KMS-11 (cell line): ENCODE data around the gene PHF21A.

ENCODE experiments used
- H2AFZ ChIP-seq: fragments of 200-600 bp; sonication (generic); 2 replicates; pipeline ENCODE4 v1.6.1; 2016; ENCODE audit warnings: antibody characterized with exemption, mixed run types, low read depth
- H3K27ac ChIP-seq: fragments of 200-600 bp; sonication (generic); 2 replicates; pipeline ENCODE4 v1.6.1; 2016; ENCODE audit warnings: mild to moderate bottlenecking, mixed run types
- H3K27me3 ChIP-seq: fragments of 200-600 bp; sonication (generic); 2 replicates; pipeline ENCODE4 v1.6.1; 2017; ENCODE audit warnings: mild to moderate bottlenecking, low read depth, mixed run types, moderate library complexity; ENCODE audit not compliant: insufficient read depth
- H3K36me3 ChIP-seq: fragments of 200-600 bp; sonication (generic); 2 replicates; pipeline ENCODE4 v1.6.1; 2017; ENCODE audit warnings: mild to moderate bottlenecking, mixed run types; ENCODE audit not compliant: insufficient read depth
- H3K4me1 ChIP-seq: fragments of 200-600 bp; sonication (generic); 2 replicates; pipeline ENCODE4 v1.6.1; 2016; ENCODE audit warnings: mild to moderate bottlenecking, low read depth, mixed run types; ENCODE audit not compliant: poor library complexity, severe bottlenecking
- H3K4me2 ChIP-seq: fragments of 200-600 bp; sonication (generic); 2 replicates; pipeline ENCODE4 v1.7.0; 2016; ENCODE audit warnings: mild to moderate bottlenecking, mixed run types
- H3K4me3 ChIP-seq: fragments of 200-600 bp; sonication (generic); IDR thresholded peaks from 2 replicates; pipeline ENCODE4 v1.6.1; 2017; ENCODE audit warnings: low read depth, low read length, mixed read lengths; ENCODE audit not compliant: insufficient read depth
- H3K79me2 ChIP-seq: fragments of 200-600 bp; sonication (generic); 2 replicates; pipeline ENCODE4 v1.6.1; 2016; ENCODE audit warnings: low read depth, mixed run types; ENCODE audit not compliant: insufficient read depth
- H3K9ac ChIP-seq: fragments of 200-600 bp; sonication (generic); 2 replicates; pipeline ENCODE4 v1.6.1; 2016; ENCODE audit warnings: mild to moderate bottlenecking, mixed run types
- H4K20me1 ChIP-seq: fragments of 200-600 bp; sonication (generic); 2 replicates; pipeline ENCODE4 v1.6.1; 2016; ENCODE audit warnings: mild to moderate bottlenecking, mixed run types; ENCODE audit not compliant: insufficient read depth
- CTCF ChIP-seq: fragments of 200-600 bp; sonication (generic); conservative IDR thresholded peaks from 2 replicates; pipeline ENCODE4 v1.6.1; 2017; ENCODE audit warnings: low read depth, mild to moderate bottlenecking, antibody characterized with exemption, low read length, moderate library complexity, mixed read lengths

Gene PHF21A

DNA sequence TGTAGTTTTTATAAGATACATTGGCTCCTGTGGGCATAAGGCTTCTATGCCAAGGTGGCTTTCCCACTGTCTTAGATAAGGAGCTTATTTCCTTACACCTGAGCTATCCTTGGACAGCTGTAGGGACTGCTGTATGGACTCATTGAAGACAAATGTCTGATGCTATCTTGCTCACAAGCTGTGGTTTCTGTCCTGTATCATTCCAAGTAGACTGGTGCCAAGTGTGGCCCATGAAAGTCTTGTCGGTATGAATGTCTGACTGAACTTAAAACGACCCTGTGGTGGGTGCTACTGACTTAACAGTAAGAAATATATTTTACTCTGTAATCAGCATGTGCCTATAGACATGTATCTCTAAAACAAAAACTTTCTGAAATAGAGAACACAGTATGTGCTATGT, 153.7 kb downstream of the PHF21A start:
- no peak overlapping the region for H3K9ac ChIP-seq
- H3K36me3 ChIP-seq, result no peaks in the 10 kb centered on the region
- H3K4me1 ChIP-seq, result peaks cover 4% of the 10 kb centered on the region
- H2AFZ ChIP-seq, result no peak overlapping the region
- H3K27ac ChIP-seq, result no peak overlapping the region
- H3K79me2 ChIP-seq, result no peaks in the 10 kb centered on the region
- H4K20me1 ChIP-seq, result no peaks in the 10 kb centered on the region
- H3K27me3 ChIP-seq, result no peaks in the 10 kb centered on the region
- TF ChIP-seq CTCF, result no peak
- H3K4me2 ChIP-seq, result no peak overlapping the region
- no peak overlapping the region for H3K4me3 ChIP-seq

DNA sequence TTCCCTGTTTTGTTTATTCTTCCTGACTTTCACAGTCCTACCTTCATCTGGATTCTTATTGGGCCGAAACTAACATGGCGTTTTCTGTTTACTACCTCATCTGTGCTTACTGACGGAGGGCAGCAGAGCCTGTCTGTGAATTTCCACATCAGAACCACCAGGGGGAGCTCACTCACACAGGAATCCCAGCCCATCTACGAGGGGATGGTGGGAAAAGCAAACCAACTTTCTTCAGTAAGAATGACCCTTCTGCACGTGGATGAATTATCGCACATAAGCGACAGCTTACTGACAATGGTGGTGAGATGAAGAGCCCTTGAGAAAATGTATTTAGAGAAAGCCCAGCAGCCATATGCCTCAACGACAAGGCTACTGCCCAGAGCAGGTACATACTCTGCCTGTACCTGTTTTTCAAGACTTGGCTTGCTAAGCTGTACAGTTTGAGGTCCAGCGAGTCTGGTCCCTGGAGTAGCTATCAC, 156.3 kb downstream of the PHF21A start:
- no peaks in the 10 kb centered on the region for H4K20me1 ChIP-seq
- no peak overlapping the region for H3K9ac ChIP-seq
- H3K36me3 ChIP-seq, result no peaks in the 10 kb centered on the region
- no peaks in the 10 kb centered on the region for H3K79me2 ChIP-seq
- peaks cover 4% of the 10 kb centered on the region for H3K4me1 ChIP-seq
- no peak overlapping the region for H3K4me3 ChIP-seq
- no peaks in the 10 kb centered on the region for H3K27me3 ChIP-seq
- peak overlapping the region; percentile 56 for H3K4me2 ChIP-seq
- no peak overlapping the region for H3K27ac ChIP-seq
- H2AFZ ChIP-seq, result peak overlapping the region; percentile 42; the same call in 1 of the 2 replicates
- TF ChIP-seq CTCF, result peak; percentile 98

- Histone ChIP-seq H3K9ac (no peak overlapping the region), H4K20me1 (no peaks in the 10 kb centered on the region), H3K4me2 (no peak overlapping the region), H2AFZ (no peak overlapping the region), H3K27ac (no peak overlapping the region), H3K79me2 (no peaks in the 10 kb centered on the region), H3K27me3 (no peaks in the 10 kb centered on the region), H3K4me1 (peaks cover 4% of the 10 kb centered on the region), H3K4me3 (no peak overlapping the region), H3K36me3 (no peaks in the 10 kb centered on the region)
- no peak for TF ChIP-seq CTCF
Measured at GRCh38 chr11:45961751-45962240, 159.5 kb downstream of the PHF21A start.

GRCh38 chr11:45960387-45961095, 160.7 kb downstream of the PHF21A start:
- H3K4me2 ChIP-seq, result no peak overlapping the region
- no peak overlapping the region for H3K9ac ChIP-seq
- H3K4me3 ChIP-seq, result no peak overlapping the region
- H3K4me1 ChIP-seq, result peaks cover 4% of the 10 kb centered on the region
- no peak for TF ChIP-seq CTCF
- H3K36me3 ChIP-seq, result no peaks in the 10 kb centered on the region
- H3K27me3 ChIP-seq, result no peaks in the 10 kb centered on the region
- H4K20me1 ChIP-seq, result no peaks in the 10 kb centered on the region
- H3K79me2 ChIP-seq, result no peaks in the 10 kb centered on the region
- H2AFZ ChIP-seq, result no peak overlapping the region
- no peak overlapping the region for H3K27ac ChIP-seq
